Spleen (tissue), 7 donors: Measurements from ENCODE around the gene XPNPEP2.

Experiments used
- CTCF ChIP-seq, 11 experiments: fragments of 200-600 bp in 7 of 11; fragments of 450-650 bp in 4 of 11; sonication (generic) in 4 of 11; IDR thresholded peaks in 8 of 11; conservative IDR thresholded peaks in 3 of 11; 1 replicate in 7 of 11; 2 replicates in 4 of 11; pipeline versions ENCODE4 v1.4.0 to v1.8.0; 2016 to 2021; ENCODE audit warnings: antibody characterized with exemption in 11 of 11, inconsistent platforms in 4 of 11, mild to moderate bottlenecking in 1 of 11
- POLR2A ChIP-seq, 3 donors: fragments of 450-650 bp; IDR thresholded peaks; one replicate each; pipeline ENCODE4 v1.5.1; 2017; ENCODE audit warnings: antibody characterized with exemption in 3 of 3, mild to moderate bottlenecking in 1 of 3
- POLR2AphosphoS5 ChIP-seq, 3 donors: sonication (generic); formaldehyde crosslinking; IDR thresholded peaks; one replicate each; pipeline ENCODE4 v1.5.1; 2017; ENCODE audit warnings: antibody characterized with exemption in 3 of 3
- donor health status: DM: no; HTN: no; CAD: no; lungs with moderate emphysema.
- donor health status: DM: no; HTN: no; CAD: no.
- donor health status: DM: no; HTN: no; CAD: no.

DNA sequence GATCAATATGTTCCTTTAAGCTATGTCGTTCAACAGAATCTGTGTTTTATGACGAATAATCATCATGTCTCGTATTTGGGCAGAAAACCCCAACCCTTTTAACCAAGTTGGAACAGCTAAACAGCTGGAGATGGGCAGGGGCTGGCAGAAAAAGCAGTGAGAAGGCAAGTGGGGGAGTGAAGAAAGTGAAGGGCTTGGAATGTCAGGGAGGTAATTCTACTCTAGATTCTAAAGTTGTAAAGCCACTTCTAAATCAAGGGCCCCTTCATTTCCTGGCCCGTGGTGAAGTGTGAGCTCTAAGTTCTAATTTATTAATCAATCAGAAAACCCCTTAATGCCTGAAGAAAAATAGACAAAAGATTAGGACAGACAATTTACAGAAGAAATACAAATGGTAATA, 61.4 kb downstream of the XPNPEP2 start:
- no peak for TF ChIP-seq CTCF (IDR thresholded peaks at IDR 0.05 in 8 of 11, conservative IDR thresholded peaks at IDR 0.05 in 3 of 11)
- TF ChIP-seq POLR2AphosphoS5 (IDR thresholded peaks at IDR 0.05) = no peak
- no peak for TF ChIP-seq POLR2A (IDR thresholded peaks at IDR 0.05)
